Activated naive CD4-positive, alpha-beta T cell treated with anti-CD3 and anti-CD28 coated beads for 36 hours (primary cell): Measurements from ENCODE around the gene HSPA12A. TPM values are rescaled to one million over a fixed set of nuclear protein-coding genes. Genes with fewer than 3 reads are reported as not detected.

Source experiments
- CTCF ChIA-PET: fragments of 350-600 bp; sonication (Branson Sonifier 250); formaldehyde crosslinking; loops from one replicate; lab custom pipeline; 2021; ENCODE audit warnings: antibody characterized with exemption; lab: Charles Lee
- DNase-seq: peaks from one replicate; pipeline ENCODE4 v3.0.0-alpha.2; 2020
- H3K27ac Mint-ChIP-seq: one replicate; pipeline ENCODE4 v1.8.0; 2021; ENCODE audit warnings: mild to moderate bottlenecking, mixed read lengths
- H3K27me3 Mint-ChIP-seq: one replicate; pipeline ENCODE4 v1.8.0; 2021; ENCODE audit warnings: low read depth, mixed read lengths
- H3K36me3 Mint-ChIP-seq: one replicate; pipeline ENCODE4 v1.8.0; 2021; ENCODE audit warnings: low read depth, mixed read lengths
- H3K4me1 Mint-ChIP-seq: one replicate; pipeline ENCODE4 v1.8.0; 2021; ENCODE audit warnings: low read depth, mixed read lengths
- H3K4me3 Mint-ChIP-seq: one replicate; pipeline ENCODE4 v1.8.0; 2021; ENCODE audit warnings: mild to moderate bottlenecking, moderate library complexity, mixed read lengths
- H3K9me3 Mint-ChIP-seq: one replicate; pipeline ENCODE4 v1.8.0; 2021; ENCODE audit warnings: mixed read lengths
- intact Hi-C: fragments of 100-400 bp; cut with micrococcal nuclease; formaldehyde crosslinking; loops from one replicate; pipeline ENCODE4 v1.15.1; 2023
- total RNA-seq, 2 experiments: library from RNA; stranded (reverse); gene quantifications; one replicate each; pipeline ENCODE4 v1.2.3, GENCODE V29; 2021

Gene HSPA12A
- total RNA-seq, 2 experiments from 2014 or later, result 0.05 TPM; not detected in 1

GRCh38 chr10:116752969-116753665, 10.8 kb upstream of the HSPA12A start:
- intact Hi-C loops, result no loop called here
- Mint-ChIP-seq H3K4me1 (no peaks in the 10 kb centered on the region), H3K9me3 (peaks cover 1% of the 10 kb centered on the region), H3K27ac (no peak overlapping the region), H3K36me3 (no peaks in the 10 kb centered on the region), H3K27me3 (peaks cover 40% of the 10 kb centered on the region), H3K4me3 (no peak overlapping the region)
- DNase-seq, result no peak
- CTCF ChIA-PET, result interaction anchor here (0.6 kb wide), 1 partner anchor 71 kb away, joined by 3 read pairs; no protein-coding TSS in a partner anchor

- CTCF ChIA-PET, result interaction anchor here (0.6 kb wide), 1 partner anchor 71 kb away, joined by 3 read pairs; no protein-coding TSS in a partner anchor
- no peak for DNase-seq
Observed at GRCh38 chr10:116752563-116752962, 10.2 kb upstream of the HSPA12A start.

GRCh38 chr10:116748471-116748870, 6.1 kb upstream of the HSPA12A start:
- Mint-ChIP-seq H3K36me3 (no peaks in the 10 kb centered on the region), H3K27me3 (peaks cover 71% of the 10 kb centered on the region), H3K27ac (no peak overlapping the region), H3K9me3 (no peaks in the 10 kb centered on the region), H3K4me3 (no peak overlapping the region), H3K4me1 (no peaks in the 10 kb centered on the region)
- DNase-seq, result no peak
- CTCF ChIA-PET, result no interaction called here
- intact Hi-C loops, result no loop called here

More at GRCh38 chr10:116752563-116752962, 10.2 kb upstream of the HSPA12A start:
- H3K27me3 Mint-ChIP-seq, result peaks cover 41% of the 10 kb centered on the region
- intact Hi-C loops, result no loop called here
- H3K4me3 Mint-ChIP-seq, result no peak overlapping the region
- H3K27ac Mint-ChIP-seq, result no peak overlapping the region
- H3K4me1 Mint-ChIP-seq, result no peaks in the 10 kb centered on the region
- H3K36me3 Mint-ChIP-seq, result no peaks in the 10 kb centered on the region
- H3K9me3 Mint-ChIP-seq, result peaks cover 1% of the 10 kb centered on the region

- intact Hi-C loops, result no loop called here
- Mint-ChIP-seq H3K36me3 (no peaks in the 10 kb centered on the region), H3K9me3 (no peaks in the 10 kb centered on the region), H3K4me3 (no peak overlapping the region), H3K4me1 (peaks cover 1% of the 10 kb centered on the region), H3K27ac (no peak overlapping the region), H3K27me3 (peaks cover 75% of the 10 kb centered on the region)
- CTCF ChIA-PET, result no interaction called here
- DNase-seq, result no peak
Observed at GRCh38 chr10:116748041-116748440, 5.7 kb upstream of the HSPA12A start.

- H3K27me3 Mint-ChIP-seq, result peaks cover 75% of the 10 kb centered on the region
- no peak overlapping the region for H3K27ac Mint-ChIP-seq
- H3K36me3 Mint-ChIP-seq, result no peaks in the 10 kb centered on the region
- peaks cover 1% of the 10 kb centered on the region for H3K4me1 Mint-ChIP-seq
- H3K9me3 Mint-ChIP-seq, result no peaks in the 10 kb centered on the region
- no peak overlapping the region for H3K4me3 Mint-ChIP-seq
- CTCF ChIA-PET, result no interaction called here
- DNase-seq, result no peak
- intact Hi-C loops, result no loop called here
Observed at GRCh38 chr10:116747325-116747724, 5.0 kb upstream of the HSPA12A start.

- Mint-ChIP-seq H3K27ac (no peak overlapping the region), H3K36me3 (no peaks in the 10 kb centered on the region), H3K4me1 (peaks cover 1% of the 10 kb centered on the region), H3K4me3 (no peak overlapping the region), H3K9me3 (no peaks in the 10 kb centered on the region), H3K27me3 (peaks cover 72% of the 10 kb centered on the region)
- DNase-seq, result no peak
- CTCF ChIA-PET, result interaction anchor here (0.6 kb wide), 1 partner anchor 61 kb away, joined by 5 read pairs; no protein-coding TSS in a partner anchor
- intact Hi-C loops, result loop anchor here (5.0 kb wide), 1 partner anchor 427 kb away; no protein-coding TSS in a partner anchor
Observed at GRCh38 chr10:116744885-116745284, 2.5 kb upstream of the HSPA12A start.

- no peaks in the 10 kb centered on the region for H3K36me3 Mint-ChIP-seq
- CTCF ChIA-PET, result interaction anchor here (0.7 kb wide), 1 partner anchor 44 kb away, joined by 3 read pairs; no protein-coding TSS in a partner anchor
- no peak overlapping the region for H3K27ac Mint-ChIP-seq
- H3K27me3 Mint-ChIP-seq, result peaks cover 72% of the 10 kb centered on the region
- no peak for DNase-seq
- H3K4me3 Mint-ChIP-seq, result no peak overlapping the region
- no peaks in the 10 kb centered on the region for H3K9me3 Mint-ChIP-seq
- peaks cover 1% of the 10 kb centered on the region for H3K4me1 Mint-ChIP-seq
- intact Hi-C loops, result loop anchor here (5.0 kb wide), 1 partner anchor 428 kb away; no protein-coding TSS in a partner anchor
Observed at GRCh38 chr10:116744163-116744753, 1.9 kb upstream of the HSPA12A start.

GRCh38 chr10:116743266-116744064, 1.1 kb upstream of the HSPA12A start:
- intact Hi-C loops, result loop anchor here (2.0 to 5.0 kb wide), 2 partner anchors 45 to 429 kb away; no protein-coding TSS in a partner anchor
- Mint-ChIP-seq H3K27me3 (peaks cover 70% of the 10 kb centered on the region), H3K36me3 (no peaks in the 10 kb centered on the region), H3K27ac (no peak overlapping the region), H3K4me3 (peak overlapping the region; percentile 43), H3K9me3 (no peaks in the 10 kb centered on the region), H3K4me1 (peaks cover 1% of the 10 kb centered on the region)
- no peak for DNase-seq
- CTCF ChIA-PET, result interaction anchor here (0.7 to 1.2 kb wide), 2 partner anchors 45 kb away, joined by 3 to 5 read pairs; no protein-coding TSS in a partner anchor

GRCh38 chr10:116741391-116742351, 695 bp downstream of the HSPA12A start:
- no peak overlapping the region for H3K27ac Mint-ChIP-seq
- H3K4me1 Mint-ChIP-seq, result peaks cover 1% of the 10 kb centered on the region
- peaks cover 73% of the 10 kb centered on the region for H3K27me3 Mint-ChIP-seq
- peak overlapping the region; percentile 38 for H3K4me3 Mint-ChIP-seq
- DNase-seq, result no peak
- no peaks in the 10 kb centered on the region for H3K9me3 Mint-ChIP-seq
- intact Hi-C loops, result loop anchor here (2.0 to 5.0 kb wide), 2 partner anchors 47 to 431 kb away; no protein-coding TSS in a partner anchor
- CTCF ChIA-PET, result interaction anchor here (1.2 kb wide), 1 partner anchor 47 kb away, joined by 5 read pairs; no protein-coding TSS in a partner anchor
- no peaks in the 10 kb centered on the region for H3K36me3 Mint-ChIP-seq

GRCh38 chr10:116740971-116741370, 1.4 kb downstream of the HSPA12A start:
- H3K27me3 Mint-ChIP-seq, result peaks cover 74% of the 10 kb centered on the region
- peaks cover 1% of the 10 kb centered on the region for H3K4me1 Mint-ChIP-seq

GRCh38 chr10:116738339-116738738, 4.0 kb downstream of the HSPA12A start:
- no peaks in the 10 kb centered on the region for H3K36me3 Mint-ChIP-seq
- no peak overlapping the region for H3K27ac Mint-ChIP-seq
- peaks cover 1% of the 10 kb centered on the region for H3K4me1 Mint-ChIP-seq
- no peak overlapping the region for H3K4me3 Mint-ChIP-seq
- CTCF ChIA-PET, result no interaction called here
- no peak for DNase-seq
- intact Hi-C loops, result no loop called here
- H3K9me3 Mint-ChIP-seq, result peaks cover 2% of the 10 kb centered on the region
- peaks cover 64% of the 10 kb centered on the region for H3K27me3 Mint-ChIP-seq

More at GRCh38 chr10:116740971-116741370, 1.4 kb downstream of the HSPA12A start:
- Mint-ChIP-seq H3K9me3 (peaks cover 2% of the 10 kb centered on the region), H3K4me3 (no peak overlapping the region), H3K36me3 (no peaks in the 10 kb centered on the region), H3K27ac (no peak overlapping the region)
- intact Hi-C loops, result loop anchor here (5.0 kb wide), 1 partner anchor 431 kb away; no protein-coding TSS in a partner anchor
- CTCF ChIA-PET, result no interaction called here
- no peak for DNase-seq
